HG03025 (cell line): ENCODE measurements around the gene NIPAL1.
A peak's percentile ranks its signal among the peaks of the same experiment; 100 is the strongest.

Experiments used
- ATAC-seq: cut with Tn5 transposase; IDR thresholded peaks from one replicate; pipeline ENCODE4 v1.9.1; 2021; ENCODE audit warnings: mild to moderate bottlenecking, moderate library complexity; ENCODE audit not compliant: unreplicated experiment, low FRiP score

Gene NIPAL1

DNA sequence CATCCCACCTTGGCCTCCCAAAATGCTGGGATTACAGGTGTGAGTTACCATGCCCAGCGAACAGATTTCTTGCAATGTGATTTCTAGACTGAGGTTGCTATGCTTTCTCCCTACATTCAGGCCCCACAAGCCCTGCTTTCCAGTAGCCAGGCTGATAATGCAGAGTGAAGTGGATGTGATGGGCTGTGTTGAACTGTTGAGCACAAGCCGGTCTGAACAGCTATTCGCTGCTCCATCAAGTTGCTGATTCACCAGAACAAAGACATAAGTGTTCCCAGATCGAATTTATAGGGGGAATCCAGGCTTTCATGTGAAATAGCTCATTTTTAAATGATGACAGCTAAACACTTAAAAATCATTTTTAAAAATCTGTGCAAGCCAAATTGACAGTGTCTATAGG lies 8.0 kb downstream of the NIPAL1 start:
- ATAC-seq: no peak

DNA sequence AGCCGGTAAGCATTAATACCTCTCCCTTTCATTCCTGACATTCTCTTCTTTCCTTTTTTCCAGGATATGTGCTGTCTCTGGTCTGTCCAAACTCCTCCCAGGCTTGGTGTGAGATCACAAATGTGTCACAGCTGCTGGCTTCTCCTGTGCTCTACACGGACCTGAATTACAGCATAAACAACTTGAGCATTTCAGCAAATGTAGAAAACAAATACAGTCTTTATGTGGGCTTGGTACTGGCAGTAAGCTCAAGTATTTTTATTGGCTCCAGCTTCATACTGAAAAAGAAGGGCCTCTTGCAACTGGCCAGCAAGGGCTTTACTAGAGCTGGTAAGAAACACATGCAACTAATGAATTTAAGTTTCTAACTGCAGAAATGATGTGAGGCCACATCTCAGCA lies 8.4 kb downstream of the NIPAL1 start:
- no peak for ATAC-seq

DNA sequence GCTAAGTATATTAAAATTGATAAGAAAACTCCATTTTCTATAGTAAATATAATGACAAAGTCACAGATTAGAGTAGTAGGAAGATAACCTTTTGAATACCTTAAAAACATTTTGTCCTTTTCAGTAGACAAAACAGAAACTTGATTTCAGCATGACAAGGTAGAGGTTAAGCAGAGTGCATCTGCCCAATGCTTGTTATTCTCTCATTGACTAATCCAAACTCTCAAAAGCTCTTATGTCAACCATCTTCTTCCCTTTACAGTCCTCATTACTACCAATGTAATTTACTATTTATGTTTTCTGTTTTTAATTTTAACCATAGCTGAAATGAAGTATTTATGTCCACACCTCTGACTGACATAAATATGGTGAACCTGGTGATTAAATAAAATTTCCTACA lies 11.1 kb downstream of the NIPAL1 start:
- peak; percentile 78 for ATAC-seq

DNA sequence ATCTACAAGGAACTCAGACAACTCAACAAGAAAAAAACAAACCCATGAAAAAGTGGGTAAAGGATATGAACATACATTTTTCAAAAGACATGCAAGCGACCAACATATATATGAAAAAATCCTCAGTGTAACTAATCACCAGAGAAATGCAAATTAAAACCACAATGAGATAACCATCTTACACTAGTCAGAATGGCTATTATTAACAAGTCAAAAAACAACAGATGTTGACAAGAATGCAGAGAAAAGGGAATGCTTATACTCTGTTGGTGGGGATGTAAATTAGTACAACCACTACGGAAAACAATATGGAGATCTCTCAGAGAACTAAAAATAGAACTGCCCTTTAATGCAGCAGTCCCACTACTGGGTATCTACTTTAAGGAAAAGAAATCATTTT lies 12.1 kb downstream of the NIPAL1 start:
- peak; percentile 72 for ATAC-seq

DNA sequence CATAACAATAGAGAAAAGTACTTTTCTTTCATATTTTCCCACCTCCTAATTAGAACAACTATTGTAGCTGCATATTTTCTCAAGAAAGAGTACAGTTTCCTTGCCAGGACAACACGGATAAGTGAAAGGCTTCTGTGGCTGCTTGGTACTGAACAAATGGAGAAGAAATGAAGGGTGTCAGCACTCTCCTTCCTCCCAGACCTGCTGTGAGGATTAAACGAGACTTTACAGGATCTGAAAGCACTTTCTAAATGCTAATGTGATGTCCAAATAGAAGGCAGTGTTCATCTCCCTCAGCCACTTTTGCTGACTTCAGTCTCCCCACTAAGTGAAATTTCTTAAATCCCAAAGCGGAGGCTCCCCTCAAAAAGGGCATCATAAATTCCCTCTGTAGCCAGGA lies 13.9 kb downstream of the NIPAL1 start:
- ATAC-seq: no peak

DNA sequence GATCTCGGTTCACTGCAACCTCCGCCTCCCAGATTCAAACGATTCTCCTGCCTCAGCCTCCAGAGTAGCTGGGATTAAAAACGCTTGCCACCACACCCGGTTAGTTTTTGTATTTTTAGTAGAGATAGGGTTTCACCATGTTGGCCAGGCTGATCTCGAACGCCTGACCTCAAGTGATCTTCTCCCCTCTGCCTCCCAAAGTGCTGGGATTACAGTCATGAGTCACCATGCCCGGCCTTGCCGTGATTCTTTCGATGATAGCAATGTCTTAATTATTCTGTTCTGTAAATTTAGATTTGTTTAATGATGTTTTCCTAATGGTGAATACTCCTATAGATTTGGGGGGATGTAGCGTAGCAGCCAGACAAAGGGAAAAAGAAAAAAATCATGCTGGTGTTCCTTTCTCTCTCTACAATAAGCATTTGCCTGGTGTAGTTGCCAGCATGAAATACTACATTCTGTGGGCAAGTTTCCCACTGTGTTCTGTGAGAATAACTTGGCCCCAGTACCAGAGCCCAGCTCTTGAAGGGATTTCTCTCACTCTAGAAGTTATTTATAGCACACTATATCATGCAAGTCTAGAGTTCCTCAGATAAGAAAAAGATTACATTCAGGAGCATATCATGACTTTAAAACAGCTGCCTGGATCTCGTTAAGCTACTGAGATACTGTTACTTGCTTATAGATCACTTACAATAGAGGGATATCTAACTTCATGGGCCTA lies 15.4 kb downstream of the NIPAL1 start:
- no peak for ATAC-seq

DNA sequence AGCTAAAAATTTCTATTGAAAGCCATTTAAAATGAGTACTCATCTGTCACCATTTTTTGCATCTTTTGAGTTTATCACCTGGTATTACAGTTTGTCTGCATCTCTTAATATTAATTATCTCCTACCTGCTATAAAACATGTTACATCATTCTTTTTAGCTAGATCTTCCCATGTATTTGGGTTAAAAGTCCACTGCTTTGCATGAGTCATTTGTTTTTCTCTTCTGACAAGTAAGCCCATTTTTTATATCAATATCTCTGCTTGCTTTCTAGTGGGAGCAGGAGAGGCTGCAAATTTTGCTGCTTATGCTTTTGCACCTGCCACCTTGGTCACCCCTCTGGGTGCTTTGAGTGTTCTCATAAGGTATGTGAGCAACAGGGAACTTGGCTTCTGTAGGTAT lies 16.1 kb downstream of the NIPAL1 start:
- no peak for ATAC-seq

DNA sequence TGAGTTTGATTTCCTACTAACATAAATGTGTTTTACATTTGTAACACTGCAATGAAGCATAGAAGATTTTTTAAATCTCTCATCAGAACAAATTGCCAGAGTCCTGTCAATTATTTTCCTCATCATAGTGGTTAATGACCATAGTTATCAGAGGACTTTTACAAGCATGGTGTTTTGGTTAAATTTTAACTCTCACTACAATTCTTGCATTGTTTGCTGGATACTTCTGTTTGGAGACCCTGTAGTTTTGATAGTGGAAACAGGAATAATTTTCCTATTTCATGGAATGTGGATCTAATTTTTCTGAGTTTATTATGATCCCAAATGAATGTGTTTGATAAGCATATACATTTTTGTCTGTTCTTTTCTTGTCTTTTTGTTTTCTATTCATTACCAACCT lies 16.8 kb downstream of the NIPAL1 start:
- no peak for ATAC-seq

DNA sequence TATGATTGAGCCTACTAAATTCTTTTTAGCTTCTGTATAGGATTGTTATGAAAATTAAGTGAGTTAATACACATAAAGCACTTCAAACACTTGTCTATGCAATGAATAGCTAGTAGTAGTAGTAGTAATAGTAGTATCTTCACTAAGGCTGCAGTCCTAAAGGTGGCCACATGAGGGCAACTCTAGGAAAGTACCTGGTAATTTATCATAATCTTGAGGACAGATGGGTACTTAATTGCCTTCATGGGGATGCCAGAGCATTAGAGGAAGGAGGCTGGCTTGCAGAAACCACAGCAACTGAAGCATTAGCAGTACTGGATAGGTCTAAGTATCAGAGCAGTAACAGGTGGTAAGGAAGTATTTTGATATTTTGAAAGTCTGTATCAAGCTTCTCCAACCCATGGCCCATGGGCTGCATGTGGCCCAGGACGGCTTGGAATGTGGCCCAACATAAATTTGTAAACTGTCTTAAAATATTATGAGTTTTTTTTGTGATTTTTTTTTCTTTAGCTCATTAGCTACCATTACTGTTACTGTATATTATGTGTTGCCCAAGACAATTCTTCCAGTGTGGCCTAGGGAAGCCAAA lies 17.3 kb downstream of the NIPAL1 start:
- ATAC-seq: no peak

DNA sequence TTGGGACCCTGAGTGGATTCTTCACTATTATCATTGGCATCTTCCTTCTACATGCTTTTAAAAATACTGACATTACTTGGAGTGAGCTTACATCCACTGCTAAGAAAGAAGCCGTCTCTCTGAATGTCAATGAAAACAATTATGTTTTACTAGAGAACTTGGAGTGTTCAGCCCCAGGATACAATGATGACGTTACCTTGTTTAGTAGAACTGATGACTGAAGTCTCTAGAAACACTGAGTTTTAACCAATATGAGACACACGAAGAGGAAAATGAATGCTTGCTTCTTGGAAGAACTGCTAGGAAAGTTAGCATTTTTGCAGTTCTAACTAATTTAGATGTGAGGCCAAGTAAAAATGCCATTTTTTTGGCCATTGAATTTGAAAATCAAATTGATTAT lies 19.4 kb downstream of the NIPAL1 start:
- ATAC-seq: no peak

DNA sequence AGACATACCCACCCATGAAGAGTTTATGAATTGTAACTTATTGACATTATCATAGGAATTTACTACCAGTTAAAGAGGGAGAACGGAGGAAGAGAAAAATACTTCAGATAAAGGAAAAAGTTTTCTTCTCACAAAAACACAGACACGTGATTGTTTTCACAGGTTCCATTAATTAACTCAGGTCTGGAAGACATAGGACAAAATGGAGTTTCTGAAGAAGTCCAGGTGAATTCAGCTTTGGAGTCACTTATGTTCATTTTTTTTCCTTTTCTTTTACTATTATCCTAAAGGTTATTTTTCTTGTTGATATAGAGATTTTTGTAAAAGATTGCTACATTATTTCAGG lies 20.5 kb downstream of the NIPAL1 start:
- no peak for ATAC-seq

DNA sequence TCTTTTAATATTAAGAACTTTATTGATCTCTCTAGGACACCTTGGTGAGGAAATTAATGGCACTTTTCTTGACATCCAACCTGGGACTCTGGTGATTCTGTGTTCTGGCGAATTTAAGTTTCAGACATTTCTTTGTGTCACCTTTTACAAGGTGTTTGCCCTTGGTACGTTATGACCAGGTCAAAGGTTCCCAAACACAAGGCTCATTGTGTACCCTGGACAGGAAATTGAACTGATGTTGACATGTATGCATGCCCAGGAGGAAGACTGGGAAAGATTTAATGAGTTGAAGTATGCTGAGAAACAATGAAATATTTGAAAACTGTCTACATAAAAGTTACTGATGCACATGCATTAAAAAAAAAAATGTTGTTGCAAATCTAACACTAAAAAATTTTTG lies 22.1 kb downstream of the NIPAL1 start:
- ATAC-seq: no peak

DNA sequence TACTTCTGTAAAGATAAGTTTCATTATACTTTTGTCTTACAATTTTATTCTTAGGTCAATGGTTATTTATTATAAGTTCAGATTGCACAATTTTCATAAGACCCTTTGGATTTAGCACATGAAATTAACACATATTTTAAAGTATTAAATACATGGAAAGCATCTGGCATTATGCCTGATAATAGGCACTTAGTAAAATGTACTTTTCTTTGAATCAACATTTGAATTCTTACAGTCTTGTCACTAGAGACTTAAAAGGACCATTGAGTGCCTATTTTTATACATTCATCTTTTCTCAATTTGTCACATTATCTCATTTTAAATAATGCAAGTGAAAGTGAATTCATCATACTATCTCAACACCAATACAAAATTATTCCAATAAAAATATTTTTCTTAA lies 23.0 kb downstream of the NIPAL1 start:
- no peak for ATAC-seq

DNA sequence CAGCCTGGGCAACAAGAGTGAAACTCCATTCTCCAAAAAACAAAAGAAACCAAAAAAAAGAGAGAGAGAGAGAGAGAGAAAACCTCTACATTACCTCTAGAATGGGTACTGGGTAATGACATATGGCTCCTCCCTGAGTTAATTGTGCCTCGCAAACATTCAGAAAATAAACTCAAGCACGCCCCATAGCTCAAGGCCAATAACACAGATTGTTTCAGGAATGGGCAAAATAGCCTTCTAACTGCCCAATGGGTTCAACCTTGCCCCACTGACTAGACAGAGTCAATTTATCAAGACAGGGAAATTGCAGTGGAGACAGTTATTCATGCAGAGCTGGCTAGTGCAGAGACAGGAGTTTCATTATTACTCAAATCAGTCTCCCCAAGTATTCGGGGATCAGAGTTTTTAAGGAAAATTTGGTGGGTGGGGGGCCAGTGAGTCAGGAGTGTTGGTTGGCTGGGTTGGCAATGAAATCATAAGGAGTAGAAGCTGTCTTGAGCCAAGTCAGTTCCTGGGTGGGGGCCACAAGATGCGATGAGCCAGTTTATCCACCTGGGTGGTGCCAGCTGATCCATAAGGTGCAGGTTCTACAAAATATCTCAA lies 25.1 kb downstream of the NIPAL1 start:
- ATAC-seq: no peak

DNA sequence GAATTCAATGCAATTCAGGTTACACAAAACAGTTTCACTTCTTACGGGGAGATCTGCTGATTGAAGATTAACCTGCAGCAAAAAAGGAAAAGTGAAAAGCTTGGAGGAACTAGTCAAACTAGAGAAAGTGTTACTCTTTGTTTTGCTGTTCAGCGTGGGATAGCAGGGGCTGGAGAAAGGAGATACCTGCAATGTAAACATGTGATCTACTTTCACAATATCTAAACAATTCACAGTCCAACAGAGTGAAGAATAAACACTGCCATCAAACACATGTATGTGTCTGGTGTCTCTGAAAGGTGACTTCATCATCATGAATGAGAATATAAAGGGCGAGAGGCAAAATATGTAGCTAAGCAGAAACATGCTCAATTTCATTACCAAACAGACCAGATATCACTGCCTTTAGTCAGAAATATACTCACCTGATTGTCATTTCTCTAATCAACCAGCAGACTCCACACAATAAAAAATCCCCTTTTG lies 26.4 kb downstream of the NIPAL1 start:
- no peak for ATAC-seq

DNA sequence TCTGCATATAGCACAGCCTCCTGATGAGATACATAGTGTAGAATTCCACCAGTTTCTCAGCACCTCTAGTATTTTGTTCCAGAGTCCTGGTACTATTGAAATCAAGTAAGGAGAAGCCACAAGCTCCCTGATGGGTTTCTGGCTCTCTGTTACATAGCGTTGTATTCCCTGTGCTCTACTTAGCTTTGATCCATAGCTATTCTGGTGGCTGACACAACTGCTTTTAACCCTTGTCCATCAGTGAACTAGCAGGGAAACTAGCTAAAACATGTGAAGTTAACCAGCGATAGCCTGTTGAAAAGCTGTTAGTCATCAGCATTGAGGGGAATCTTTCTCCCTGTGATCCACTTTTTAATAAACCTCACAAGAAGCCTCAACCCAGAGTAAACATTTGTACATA lies 26.9 kb downstream of the NIPAL1 start:
- ATAC-seq: no peak

DNA sequence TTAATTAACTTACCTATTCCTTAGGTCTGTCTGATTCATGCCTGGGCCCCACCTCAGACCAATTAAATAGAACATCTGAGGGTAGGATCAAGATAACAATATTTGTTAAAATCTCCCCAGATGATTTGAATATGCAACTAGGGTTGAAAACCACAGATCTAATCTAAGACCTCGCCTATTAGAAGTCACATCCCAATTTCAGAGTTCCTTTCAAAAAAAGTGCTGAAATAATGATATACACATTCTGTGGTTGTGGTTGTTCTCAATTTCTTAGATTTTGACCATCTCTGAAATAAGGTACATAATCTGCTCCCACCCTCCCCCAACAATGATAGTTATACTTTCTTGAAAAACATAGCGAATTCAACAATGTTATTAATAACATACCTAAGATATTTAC lies 27.7 kb downstream of the NIPAL1 start:
- ATAC-seq: no peak

DNA sequence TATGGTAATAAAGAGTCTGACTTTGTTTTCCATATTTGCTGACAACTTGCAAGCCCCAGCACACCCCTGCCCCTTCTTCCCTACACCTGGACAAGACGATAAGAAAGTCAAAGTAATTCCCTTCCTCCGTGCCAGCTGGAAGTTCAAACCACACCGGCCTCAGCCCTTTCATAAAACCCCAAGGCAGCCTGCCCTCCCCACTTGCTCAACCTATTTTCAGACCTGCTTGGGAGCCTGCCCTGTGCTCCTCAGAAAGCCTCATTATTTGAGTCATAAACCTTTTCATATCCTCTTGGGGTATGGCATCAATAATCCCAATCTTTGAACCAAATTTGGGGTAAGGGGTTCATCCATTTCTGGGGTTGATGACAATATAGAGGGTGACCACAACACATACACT lies 29.5 kb downstream of the NIPAL1 start:
- no peak for ATAC-seq

DNA sequence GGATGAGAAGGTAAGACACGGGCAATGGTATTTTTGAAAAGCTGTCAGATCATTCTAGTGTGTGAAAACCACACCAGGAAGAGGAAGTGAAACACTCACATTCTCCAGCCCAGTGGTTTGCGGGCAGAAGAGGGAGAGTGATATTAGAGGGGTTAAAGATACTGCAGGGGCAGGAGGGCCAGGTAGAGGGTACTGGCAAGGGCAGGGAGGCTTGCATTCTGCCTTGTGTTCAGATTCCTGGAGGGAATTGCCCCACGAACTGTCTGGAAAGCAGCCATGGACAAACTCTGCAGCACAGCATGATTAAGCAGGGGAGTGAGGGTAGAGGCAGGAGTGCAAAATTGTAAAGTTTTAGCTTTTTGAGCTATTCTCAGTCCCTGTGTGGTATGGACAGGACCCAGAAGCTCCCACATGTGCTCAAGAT lies 30.9 kb downstream of the NIPAL1 start:
- peak; percentile 87 for ATAC-seq

DNA sequence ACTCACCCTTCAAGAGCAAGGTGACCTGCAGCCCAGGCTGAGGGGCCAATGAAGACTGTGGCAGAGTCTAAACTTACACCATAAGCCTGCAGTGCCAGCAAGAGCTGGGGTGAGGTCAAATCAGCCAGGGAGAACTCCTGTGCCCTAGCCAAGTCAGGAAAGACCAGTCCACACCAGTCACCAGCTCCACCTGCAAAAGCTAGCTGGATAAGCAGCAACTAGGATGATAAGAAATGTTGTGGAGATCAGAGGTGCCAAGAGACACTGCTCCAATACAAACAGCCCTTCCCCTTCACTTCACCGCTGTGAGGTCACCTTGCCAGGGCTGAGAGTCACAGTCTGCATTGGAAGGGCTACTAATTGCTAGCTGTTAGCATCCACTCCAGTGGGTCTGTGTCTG lies 31.3 kb downstream of the NIPAL1 start:
- peak; percentile 19 for ATAC-seq

DNA sequence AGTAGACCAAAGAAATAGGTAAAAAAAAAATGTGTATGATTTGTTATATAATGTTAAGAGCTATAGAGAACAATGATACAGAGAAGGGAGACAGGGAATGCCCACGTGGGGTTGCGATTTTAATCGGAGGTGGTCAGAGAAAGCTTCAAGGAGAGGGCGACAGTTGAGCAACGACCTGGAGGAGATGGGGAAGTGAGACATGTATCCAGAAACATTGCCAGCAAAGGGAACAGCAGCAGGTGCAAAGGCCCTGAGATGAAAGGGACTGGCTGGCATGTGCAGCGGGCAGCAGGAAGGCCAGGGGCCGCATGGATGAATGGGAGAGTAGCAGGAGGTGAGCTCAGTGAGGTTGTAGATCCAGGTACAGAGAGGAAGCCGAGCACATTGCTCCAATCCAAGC lies 32.9 kb downstream of the NIPAL1 start:
- ATAC-seq: no peak

DNA sequence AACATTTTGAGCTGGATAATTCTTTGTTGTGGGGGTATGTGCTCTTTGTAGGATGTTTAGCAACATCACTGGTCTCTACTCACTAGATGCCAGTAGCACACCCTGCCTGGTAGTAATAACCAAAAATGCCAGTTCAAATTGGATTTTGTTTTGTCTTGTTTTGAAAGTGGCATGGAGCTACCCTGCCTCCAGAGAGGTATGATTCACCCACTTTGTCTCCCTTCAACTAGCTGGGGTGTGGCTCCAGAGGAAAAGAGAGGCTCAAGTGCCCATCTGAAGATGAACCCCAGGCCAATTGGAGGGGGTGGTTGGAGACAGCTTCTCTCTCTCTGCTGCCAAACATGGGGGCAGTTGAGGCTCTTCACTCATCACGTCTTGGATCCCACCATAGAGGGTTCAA lies 34.5 kb downstream of the NIPAL1 start:
- ATAC-seq: no peak
